HFF-Myc (cell line): ENCODE data around the gene GLIPR2.
"Not testable (repeated sequence)": the region's sequence is repeated elsewhere in the genome, so short reads cannot be mapped to it uniquely, and the experiment has no call there.

Experiments
- DNase-seq: peaks from one replicate; pipeline ENCODE4 v3.0.0-alpha.2; 2011; ENCODE audit warnings: low read depth; ENCODE audit errors: extremely low read depth
- H3K4me3 ChIP-seq: replicated peaks from 2 replicates; pipeline ENCODE4 v1.5.1; 2011; ENCODE audit warnings: low read depth, mild to moderate bottlenecking, control low read depth, low read length
- TF ChIP-seq, protein P1 (sequence below): IDR thresholded peaks from 2 replicates; pipeline ENCODE4 v1.5.1; 2012; ENCODE audit warnings: mild to moderate bottlenecking, low read depth, low read length, control low read depth; ENCODE audit errors: missing control alignments

GLIPR2 gene

DNA sequence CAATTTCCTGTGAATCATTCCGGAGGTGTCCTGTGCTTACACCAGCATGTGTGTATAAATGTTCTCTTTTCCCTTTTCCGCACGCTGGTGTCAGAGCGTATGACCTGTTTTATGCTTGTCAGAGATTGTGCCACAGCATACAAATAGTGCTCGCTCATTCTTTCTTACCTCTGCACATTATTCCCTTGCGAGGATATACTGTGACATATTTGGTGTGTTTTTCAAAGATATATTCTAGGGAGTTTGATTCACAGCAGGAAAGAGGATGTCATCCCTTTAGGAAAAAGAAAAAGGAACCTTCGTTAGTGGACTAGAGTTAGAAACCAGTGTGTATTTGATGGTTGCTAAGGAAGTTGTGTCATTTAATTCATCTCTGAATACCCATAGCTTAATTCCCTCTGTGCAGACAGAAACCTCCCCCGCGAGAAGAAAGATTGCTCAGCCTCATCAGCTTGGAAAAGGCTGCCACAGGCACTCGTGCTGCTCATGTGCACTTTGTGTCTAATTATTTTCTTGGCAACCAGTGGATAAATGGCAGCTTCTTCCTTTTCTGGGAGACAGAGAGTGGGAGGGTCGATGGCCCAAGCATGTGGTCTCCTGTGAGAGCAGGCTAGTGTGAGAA, 17.9 kb downstream of the GLIPR2 start:
- H3K4me3 ChIP-seq = no peak overlapping the region
- no peak for DNase-seq
- TF ChIP-seq, protein P1, sequence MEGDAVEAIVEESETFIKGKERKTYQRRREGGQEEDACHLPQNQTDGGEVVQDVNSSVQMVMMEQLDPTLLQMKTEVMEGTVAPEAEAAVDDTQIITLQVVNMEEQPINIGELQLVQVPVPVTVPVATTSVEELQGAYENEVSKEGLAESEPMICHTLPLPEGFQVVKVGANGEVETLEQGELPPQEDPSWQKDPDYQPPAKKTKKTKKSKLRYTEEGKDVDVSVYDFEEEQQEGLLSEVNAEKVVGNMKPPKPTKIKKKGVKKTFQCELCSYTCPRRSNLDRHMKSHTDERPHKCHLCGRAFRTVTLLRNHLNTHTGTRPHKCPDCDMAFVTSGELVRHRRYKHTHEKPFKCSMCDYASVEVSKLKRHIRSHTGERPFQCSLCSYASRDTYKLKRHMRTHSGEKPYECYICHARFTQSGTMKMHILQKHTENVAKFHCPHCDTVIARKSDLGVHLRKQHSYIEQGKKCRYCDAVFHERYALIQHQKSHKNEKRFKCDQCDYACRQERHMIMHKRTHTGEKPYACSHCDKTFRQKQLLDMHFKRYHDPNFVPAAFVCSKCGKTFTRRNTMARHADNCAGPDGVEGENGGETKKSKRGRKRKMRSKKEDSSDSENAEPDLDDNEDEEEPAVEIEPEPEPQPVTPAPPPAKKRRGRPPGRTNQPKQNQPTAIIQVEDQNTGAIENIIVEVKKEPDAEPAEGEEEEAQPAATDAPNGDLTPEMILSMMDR = no peak

DNA sequence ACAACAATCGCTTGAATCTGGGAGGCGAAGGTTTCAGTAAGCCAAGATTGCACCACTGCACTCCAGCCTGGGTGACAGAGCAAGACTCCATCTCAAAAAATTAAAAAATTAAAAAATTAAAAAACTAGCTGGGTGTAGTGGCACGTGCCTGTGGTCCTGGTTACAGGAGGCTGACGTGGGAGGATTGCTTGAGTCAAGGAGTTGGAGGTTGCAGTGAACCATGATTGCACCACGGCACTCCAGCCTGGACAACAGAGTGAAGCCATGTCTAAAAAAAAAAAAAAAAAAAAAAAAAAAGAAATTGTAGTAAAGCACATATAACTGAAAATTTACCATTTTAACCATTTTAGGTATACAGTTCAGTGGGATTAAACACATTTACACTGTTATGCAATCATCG, 19.6 kb downstream of the GLIPR2 start:
- no peak overlapping the region for H3K4me3 ChIP-seq
- TF ChIP-seq, protein P1 = no peak
- DNase-seq = no peak

DNA sequence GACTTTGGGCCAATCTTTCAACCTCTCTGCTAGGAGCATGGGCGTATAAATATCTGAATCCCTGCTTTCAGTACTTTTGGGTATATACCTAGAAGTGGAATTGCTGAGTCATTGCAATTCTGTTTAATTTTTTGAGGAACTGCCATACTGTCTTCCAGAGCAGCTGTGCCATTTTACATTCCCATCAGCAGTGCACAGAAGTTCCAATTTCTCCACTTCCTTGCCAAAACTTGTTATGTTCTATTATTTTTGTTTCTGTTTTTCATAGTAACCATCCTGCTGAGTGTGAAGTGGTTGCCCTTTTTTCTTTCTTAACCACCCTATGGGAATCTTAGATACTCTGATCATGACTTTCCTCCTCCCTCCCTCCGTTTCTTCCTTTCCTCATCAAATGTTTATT, 21.6 kb downstream of the GLIPR2 start:
- TF ChIP-seq, protein P1 = no peak
- DNase-seq = no peak
- H3K4me3 ChIP-seq = no peak overlapping the region

DNA sequence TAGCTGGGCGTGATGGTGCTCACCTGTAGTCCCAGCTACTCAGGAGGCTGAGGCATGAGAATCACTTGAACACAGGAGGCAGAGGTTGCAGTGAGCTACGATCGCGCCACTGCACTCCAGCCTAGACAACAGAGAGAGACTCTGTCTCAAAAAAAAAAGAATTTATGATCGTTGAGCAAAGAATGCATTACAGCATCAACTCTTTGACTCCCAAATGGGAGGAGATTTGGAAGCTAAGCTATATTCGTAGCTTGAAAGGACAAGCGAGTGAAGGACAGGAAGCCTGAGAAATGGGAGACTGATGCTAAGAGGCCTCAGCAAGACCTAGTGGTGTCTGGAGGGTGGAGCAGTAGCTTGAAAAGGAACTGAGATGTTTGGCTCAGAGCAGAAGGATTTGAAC, 22.4 kb downstream of the GLIPR2 start:
- no peak overlapping the region for H3K4me3 ChIP-seq
- DNase-seq = no peak
- TF ChIP-seq, protein P1 = no peak

DNA sequence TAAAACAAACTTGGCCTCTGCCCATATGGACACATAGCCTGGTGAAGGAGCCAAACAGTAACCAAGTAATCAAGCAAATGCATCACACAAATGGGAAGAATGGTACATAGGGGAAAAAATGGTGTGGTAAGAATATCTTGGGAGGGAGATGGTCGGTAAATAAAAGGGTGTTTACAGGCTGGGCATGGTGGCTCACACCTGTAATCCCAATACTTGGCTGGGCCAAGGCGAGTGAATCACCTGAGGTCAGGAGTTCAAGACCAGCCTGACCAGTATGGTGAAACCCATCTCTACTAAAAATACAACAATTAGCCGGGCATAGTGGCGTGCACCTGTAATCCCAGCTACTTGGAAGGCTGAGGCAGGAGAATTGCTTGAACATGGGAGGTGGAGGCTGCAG, 23.0 kb downstream of the GLIPR2 start:
- DNase-seq, H3K4me3 ChIP-seq: not testable (repeated sequence)

DNA sequence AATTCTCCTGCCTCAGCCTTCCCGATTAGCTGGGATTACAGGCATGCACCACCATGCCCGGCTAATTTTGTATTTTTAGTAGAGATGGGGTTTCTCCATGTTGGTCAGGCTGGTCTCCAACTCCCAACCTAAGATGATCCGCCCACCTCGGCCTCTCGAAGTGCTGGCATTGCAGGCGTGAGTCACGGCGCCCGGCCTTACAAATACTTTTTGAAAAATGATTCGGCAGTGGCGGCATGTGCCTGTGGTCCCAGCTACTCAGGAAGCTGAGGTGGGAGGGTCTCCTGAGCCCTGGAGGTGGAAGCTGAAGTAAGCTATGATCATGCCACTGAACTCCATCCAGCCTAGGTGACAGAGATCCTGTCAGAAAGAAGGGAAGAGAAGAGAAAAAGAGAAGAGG, 23.6 kb downstream of the GLIPR2 start:
- DNase-seq, H3K4me3 ChIP-seq: not testable (repeated sequence)

DNA sequence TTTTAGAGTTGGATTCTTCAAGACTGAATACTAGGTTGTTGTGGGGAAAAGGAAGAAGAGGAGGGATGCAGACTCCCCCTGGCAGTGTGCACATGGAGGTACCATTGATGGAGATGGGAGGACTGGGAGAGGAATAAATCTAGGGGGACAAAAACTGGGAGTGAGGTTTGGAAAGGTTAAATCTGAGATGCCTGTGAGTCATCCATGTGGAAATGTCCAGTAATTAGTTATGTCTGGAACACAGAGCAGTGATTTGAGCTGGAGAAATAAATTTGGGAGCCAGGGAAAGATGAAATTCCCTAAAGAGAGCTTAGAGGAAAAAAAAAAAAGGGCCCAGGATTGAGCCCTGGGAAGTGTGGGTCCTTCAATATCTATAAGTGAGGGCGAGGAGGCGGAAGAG, 24.7 kb downstream of the GLIPR2 start:
- TF ChIP-seq, protein P1 = no peak
- no peak for DNase-seq

DNA sequence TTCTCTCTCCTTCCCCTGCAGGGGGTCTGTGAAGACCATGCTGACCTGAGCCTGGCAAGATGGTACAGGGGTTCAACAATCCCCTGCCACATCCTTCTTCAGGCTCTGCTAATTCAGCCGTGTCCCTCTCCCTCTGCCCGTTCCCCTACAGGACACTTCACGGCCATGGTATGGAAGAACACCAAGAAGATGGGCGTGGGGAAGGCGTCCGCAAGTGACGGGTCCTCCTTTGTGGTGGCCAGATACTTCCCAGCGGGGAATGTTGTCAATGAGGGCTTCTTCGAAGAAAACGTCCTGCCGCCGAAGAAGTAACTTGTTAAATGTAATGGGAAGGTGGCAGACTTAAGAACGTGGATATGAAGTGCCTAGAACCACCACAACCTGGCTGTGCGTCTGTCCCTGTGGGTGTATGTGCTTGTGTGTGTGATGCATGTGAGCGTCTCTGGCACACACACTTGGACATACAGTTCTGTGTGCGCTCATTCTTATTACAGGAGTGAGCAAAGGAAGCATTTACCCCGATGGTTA, 25.7 kb downstream of the GLIPR2 start:
- no peak for DNase-seq
- H3K4me3 ChIP-seq = no peak overlapping the region
- TF ChIP-seq, protein P1 = no peak

More for the DNA sequence above, 24.7 kb downstream of the GLIPR2 start:
- H3K4me3 ChIP-seq = no peak overlapping the region
